Panc1 (cell line): Measurements from ENCODE around the gene KRT84. TPM values are rescaled to one million over a fixed set of nuclear protein-coding genes. Genes with fewer than 3 reads are reported as not detected.

Experiments
- ATAC-seq: fragments of 200-7000 bp; cut with Tn5 transposase; 2 replicates; pipeline ENCODE4 v1.9.1; 2020; ENCODE audit warnings: mild to moderate bottlenecking, moderate library complexity
- BruUV-seq: library from RNA; stranded (reverse); fragments of 400-500 nt; replicated peaks from 2 replicates; lab custom pipeline; 2021; lab: Mats Ljungman, UMichigan
- CTCF ChIA-PET: fragments of 300-600 bp; sonication (Branson Sonifier 250); formaldehyde crosslinking; loops from one replicate; lab custom pipeline; 2022; ENCODE audit warnings: antibody characterized with exemption; lab: Charles Lee
- POLR2A ChIA-PET: fragments of 300-600 bp; sonication (Branson Sonifier 250); formaldehyde crosslinking; loops from one replicate; lab custom pipeline; 2022; ENCODE audit warnings: antibody characterized with exemption; lab: Charles Lee
- DNase-seq: peaks from one replicate; pipeline ENCODE4 v3.0.0-alpha.2; 2010; ENCODE audit warnings: low read depth, low spot score
- H3K27ac ChIP-seq: 2 replicates; pipeline ENCODE4 v1.5.1; 2011; ENCODE audit warnings: mild to moderate bottlenecking, low read length, inconsistent platforms
- H3K27me3 ChIP-seq: fragments of 200-500 bp; sonication (Bioruptor generic); 2 replicates; pipeline ENCODE4 v1.6.0; 2014; ENCODE audit warnings: low read length, inconsistent platforms; ENCODE audit not compliant: control insufficient read depth, insufficient read depth
- H3K36me3 ChIP-seq: fragments of 200-500 bp; sonication (Bioruptor generic); 2 replicates; pipeline ENCODE4 v1.5.1; 2014; ENCODE audit warnings: inconsistent platforms, mild to moderate bottlenecking, low read length, moderate library complexity; ENCODE audit not compliant: control insufficient read depth, insufficient read depth
- H3K4me1 ChIP-seq: 2 replicates; pipeline ENCODE4 v1.5.1; 2011; ENCODE audit warnings: inconsistent platforms, mild to moderate bottlenecking, low read length, moderate library complexity; ENCODE audit not compliant: control insufficient read depth, insufficient read depth
- H3K4me3 ChIP-seq, 2 experiments: 2 replicates each; pipeline ENCODE4 v1.5.1; 2011 to 2012; ENCODE audit warnings: low read depth in 2 of 2, low read length in 2 of 2, mild to moderate bottlenecking in 2 of 2, inconsistent platforms in 1 of 2, moderate library complexity in 1 of 2
- H3K9me3 ChIP-seq: fragments of 200-500 bp; sonication (Bioruptor generic); 2 replicates; pipeline ENCODE4 v1.5.1; 2014; ENCODE audit warnings: low read depth, mild to moderate bottlenecking, inconsistent platforms, low read length, moderate library complexity; ENCODE audit not compliant: control insufficient read depth, insufficient read depth
- CTCF ChIP-seq: fragments of 450-650 bp; IDR thresholded peaks from 2 replicates; pipeline ENCODE4 v1.5.1; 2017; ENCODE audit warnings: mild to moderate bottlenecking
- POLR2AphosphoS5 ChIP-seq: IDR thresholded peaks from 2 replicates; pipeline ENCODE4 v1.6.1; 2012; ENCODE audit warnings: mild to moderate bottlenecking, low read depth, low read length, moderate library complexity
- REST ChIP-seq, 2 experiments: IDR thresholded peaks; 2 replicates each; pipeline ENCODE4 v1.6.1; 2011 to 2012; ENCODE audit warnings: low read depth in 2 of 2, control low read depth in 1 of 2, low read length in 1 of 2, mild to moderate bottlenecking in 1 of 2, moderate library complexity in 1 of 2; ENCODE audit not compliant: insufficient read depth in 1 of 2
- SIN3A ChIP-seq: IDR thresholded peaks from 2 replicates; pipeline ENCODE4 v1.6.1; 2012; ENCODE audit warnings: low read depth, mild to moderate bottlenecking, low read length, moderate library complexity, borderline replicate concordance; ENCODE audit not compliant: insufficient read depth
- TCF7L2 ChIP-seq: IDR thresholded peaks from 2 replicates; pipeline ENCODE4 v1.6.1; 2011; ENCODE audit warnings: mild to moderate bottlenecking, low read depth, low read length, inconsistent platforms
- in situ Hi-C: cut with HindIII; loops from 2 replicates; pipeline ENCODE4 v1.10.0; 2016; ENCODE audit warnings: low sequenced_read_pairs, low pct_unique_long_range_greater_than_20kb
- intact Hi-C: fragments of 100-400 bp; cut with micrococcal nuclease; formaldehyde crosslinking; loops from one replicate; pipeline ENCODE4 v1.10.0; 2022; ENCODE audit not compliant: unreplicated experiment
- total RNA-seq: library from RNA; stranded (reverse); gene quantifications from one replicate; pipeline ENCODE4 v1.2.1, GENCODE V29; 2021; ENCODE audit not compliant: unreplicated experiment

KRT84 gene
- total RNA-seq, 1 experiment from 2014 or later = not detected

GRCh38 chr12:52423035-52423434, 37.6 kb upstream of the KRT84 start:
- Histone ChIP-seq H3K4me3 (no peak overlapping the region), H3K9me3 (no peaks in the 10 kb centered on the region), H3K27ac (no peak overlapping the region), H3K27me3 (no peaks in the 10 kb centered on the region), H3K36me3 (no peaks in the 10 kb centered on the region), H3K4me1 (no peaks in the 10 kb centered on the region)
- CTCF ChIA-PET = no interaction called here
- DNase-seq (no peak), ATAC-seq (no peak)
- TF ChIP-seq TCF7L2 = no peak
- no peak for TF ChIP-seq POLR2AphosphoS5
- TF ChIP-seq REST (IDR thresholded peaks at IDR 0.05; ENCODE audit: insufficient read depth in 1 of 2, low read depth in 2 of 2, low read length in 1 of 2) = no peak
- TF ChIP-seq CTCF = no peak
- TF ChIP-seq SIN3A = no peak
- in situ Hi-C loops (no loop called here), intact Hi-C loops (no loop called here)
- BruUV-seq = no TSS peak
- POLR2A ChIA-PET = no interaction called here

- in situ Hi-C loops (no loop called here), intact Hi-C loops (no loop called here)
- Histone ChIP-seq H3K4me3 (no peak overlapping the region), H3K27ac (no peak overlapping the region), H3K4me1 (no peaks in the 10 kb centered on the region), H3K27me3 (no peaks in the 10 kb centered on the region), H3K9me3 (no peaks in the 10 kb centered on the region), H3K36me3 (no peaks in the 10 kb centered on the region)
- ChIA-PET CTCF (no interaction called here), POLR2A (interaction anchor here (0.6 kb wide), 1 partner anchor 541 kb away, joined by 3 read pairs; no protein-coding TSS in a partner anchor)
- BruUV-seq = no TSS peak
- DNase-seq = no peak
- TF ChIP-seq SIN3A = no peak
- no peak for TF ChIP-seq TCF7L2
- TF ChIP-seq CTCF = no peak
- TF ChIP-seq POLR2AphosphoS5 = no peak
- TF ChIP-seq REST (IDR thresholded peaks at IDR 0.05; ENCODE audit: insufficient read depth in 1 of 2, low read depth in 2 of 2, low read length in 1 of 2) = no peak
- no peak for ATAC-seq
Observed at GRCh38 chr12:52419656-52420055, 34.2 kb upstream of the KRT84 start.
